TTC549 (cell line): ENCODE data around the gene CHRNB2.
A peak's percentile ranks its signal among the peaks of the same experiment; 100 is the strongest.

Source experiments
- FAIRE-seq: peaks from 2 replicates; lab custom pipeline; 2012; peaks lifted over from hg19 to GRCh38; lab: Jason Lieb, UNC

Gene CHRNB2

GRCh38 chr1:154611150-154611862 is 43.7 kb downstream of the CHRNB2 start:
- FAIRE-seq: no peak

- FAIRE-seq: no peak
These were observed 46.7 kb downstream of the CHRNB2 start for GRCh38 chr1:154614247-154614646.

GRCh38 chr1:154614901-154615300 is 47.3 kb downstream of the CHRNB2 start:
- no peak for FAIRE-seq

- FAIRE-seq: no peak
These were observed 47.8 kb downstream of the CHRNB2 start for GRCh38 chr1:154615411-154615810.

- FAIRE-seq: no peak
These were observed 49.2 kb downstream of the CHRNB2 start for GRCh38 chr1:154616659-154617345.

GRCh38 chr1:154619181-154619948 is 51.8 kb downstream of the CHRNB2 start:
- peak; percentile 23 for FAIRE-seq

- FAIRE-seq: no peak
These were observed 53.2 kb downstream of the CHRNB2 start for GRCh38 chr1:154620751-154621150.

- FAIRE-seq: no peak
These were observed 54.3 kb downstream of the CHRNB2 start for GRCh38 chr1:154621875-154622274.

- FAIRE-seq: no peak
These were observed 55.0 kb downstream of the CHRNB2 start for GRCh38 chr1:154622503-154623039.

GRCh38 chr1:154623358-154623757 is 55.8 kb downstream of the CHRNB2 start:
- no peak for FAIRE-seq

- no peak for FAIRE-seq
These were observed 57.4 kb downstream of the CHRNB2 start for GRCh38 chr1:154624746-154625643.

- FAIRE-seq: no peak
These were observed 59.1 kb downstream of the CHRNB2 start for GRCh38 chr1:154626456-154627256.

- FAIRE-seq: peak; percentile 87
These were observed 59.9 kb downstream of the CHRNB2 start for GRCh38 chr1:154627257-154628120.

GRCh38 chr1:154628121-154628405 is 60.5 kb downstream of the CHRNB2 start:
- no peak for FAIRE-seq

GRCh38 chr1:154629061-154629674 is 61.6 kb downstream of the CHRNB2 start:
- FAIRE-seq: no peak
